Omental fat pad (tissue), 4 donors: ENCODE results near the gene TMEM269. TPM values are rescaled to one million over a fixed set of nuclear protein-coding genes. Genes with fewer than 3 reads are reported as not detected.
"Not testable (repeated sequence)": the region's sequence is repeated elsewhere in the genome, so short reads cannot be mapped to it uniquely, and the experiment has no call there.

Experiments
- ATAC-seq: fragments of 150-250 bp; one replicate; pipeline ENCODE4 v1.9.1; 2016; ENCODE audit warnings: mild to moderate bottlenecking, moderate library complexity; ENCODE audit not compliant: low FRiP score
- DNase-seq: peaks from one replicate; pipeline ENCODE4 v3.0.0-alpha.2; 2019; ENCODE audit warnings: low spot score
- total RNA-seq, 4 donors: library from RNA; depleted of rRNA; stranded (reverse); fragments of >200 nt; gene quantifications; one replicate each; pipeline ENCODE4 v1.1.0, GENCODE V29; 2016
- TF ChIP-seq, protein P1 (sequence below), 3 donors: fragments of 450-650 bp; IDR thresholded peaks; one replicate each; pipeline ENCODE4 v1.5.1; 2016 to 2017; ENCODE audit warnings: antibody characterized with exemption in 3 of 3, mild to moderate bottlenecking in 3 of 3, moderate library complexity in 2 of 3

TMEM269 gene
- total RNA-seq, 4 donors from 2014 or later, result 0.46 TPM; not detected in 3

- TF ChIP-seq, protein P1, sequence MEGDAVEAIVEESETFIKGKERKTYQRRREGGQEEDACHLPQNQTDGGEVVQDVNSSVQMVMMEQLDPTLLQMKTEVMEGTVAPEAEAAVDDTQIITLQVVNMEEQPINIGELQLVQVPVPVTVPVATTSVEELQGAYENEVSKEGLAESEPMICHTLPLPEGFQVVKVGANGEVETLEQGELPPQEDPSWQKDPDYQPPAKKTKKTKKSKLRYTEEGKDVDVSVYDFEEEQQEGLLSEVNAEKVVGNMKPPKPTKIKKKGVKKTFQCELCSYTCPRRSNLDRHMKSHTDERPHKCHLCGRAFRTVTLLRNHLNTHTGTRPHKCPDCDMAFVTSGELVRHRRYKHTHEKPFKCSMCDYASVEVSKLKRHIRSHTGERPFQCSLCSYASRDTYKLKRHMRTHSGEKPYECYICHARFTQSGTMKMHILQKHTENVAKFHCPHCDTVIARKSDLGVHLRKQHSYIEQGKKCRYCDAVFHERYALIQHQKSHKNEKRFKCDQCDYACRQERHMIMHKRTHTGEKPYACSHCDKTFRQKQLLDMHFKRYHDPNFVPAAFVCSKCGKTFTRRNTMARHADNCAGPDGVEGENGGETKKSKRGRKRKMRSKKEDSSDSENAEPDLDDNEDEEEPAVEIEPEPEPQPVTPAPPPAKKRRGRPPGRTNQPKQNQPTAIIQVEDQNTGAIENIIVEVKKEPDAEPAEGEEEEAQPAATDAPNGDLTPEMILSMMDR (IDR thresholded peaks at IDR 0.05), result no peak
- ATAC-seq (no peak), DNase-seq (no peak)
These were observed 22.4 kb downstream of the TMEM269 start for GRCh38 chr1:42807056-42807668.

- DNase-seq, ATAC-seq: not testable (repeated sequence)
These were observed 30.0 kb downstream of the TMEM269 start for GRCh38 chr1:42814815-42815214.

- DNase-seq (no peak), ATAC-seq (no peak)
- TF ChIP-seq, protein P1 (IDR thresholded peaks at IDR 0.05), result no peak
These were observed 31.3 kb downstream of the TMEM269 start for GRCh38 chr1:42815941-42816584.

DNA sequence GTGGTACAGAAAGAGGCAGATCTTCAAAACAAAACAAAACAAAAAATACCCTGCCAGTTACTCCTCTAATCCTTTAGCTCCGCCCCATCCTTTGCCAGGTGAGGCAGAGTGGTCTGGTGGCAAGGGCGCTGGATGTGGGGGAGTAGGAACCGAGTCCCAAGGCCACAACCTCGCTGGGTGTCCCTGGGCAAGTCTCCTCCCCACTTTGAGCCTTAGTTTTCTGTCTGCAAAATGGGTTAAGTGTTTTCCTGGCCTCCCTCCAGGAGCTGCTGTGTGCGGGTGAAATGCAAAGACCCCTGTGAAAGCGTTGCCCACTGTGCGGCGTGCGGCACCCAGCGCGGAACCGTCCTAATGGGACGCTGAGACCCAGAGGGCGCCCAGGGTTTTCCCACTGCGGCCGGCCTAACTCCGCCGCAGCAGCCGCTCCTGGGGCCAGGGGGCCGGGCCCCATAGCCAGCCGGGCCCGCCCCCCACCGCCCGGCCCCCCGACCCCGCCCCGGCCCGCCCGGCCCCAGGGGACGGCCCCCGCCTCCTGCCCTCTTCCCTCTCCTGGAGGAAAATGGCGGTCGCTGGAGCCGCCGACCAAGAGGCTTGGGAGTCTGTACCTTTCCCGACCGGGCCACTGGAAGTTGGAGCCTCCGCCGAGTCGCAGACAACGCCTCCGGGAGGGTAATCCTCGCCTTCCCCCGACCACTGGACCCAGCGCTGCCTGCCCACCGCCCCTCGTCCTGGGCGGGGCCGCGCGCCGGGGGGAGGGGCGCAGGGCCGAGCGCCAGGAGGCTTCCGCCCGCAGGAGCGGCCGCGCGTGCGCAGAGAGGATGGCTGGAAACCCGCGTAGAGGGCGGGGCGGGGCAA lies 32.0 kb downstream of the TMEM269 start, which contains the start of the genes ERMAP and SVBP:
TSS of gene ERMAP (plus strand) at position 538 of the 855 bp plus-strand sequence. CDS start 13,327 bp downstream, outside the sequence.
TSS of gene SVBP (minus strand) at position 813 of the 855 bp plus-strand sequence. CDS start 853 bp downstream, outside the sequence.
- ATAC-seq (peak; percentile 100), DNase-seq (peak; percentile 74)
- TF ChIP-seq, protein P1 (IDR thresholded peaks at IDR 0.05), result no peak

DNA sequence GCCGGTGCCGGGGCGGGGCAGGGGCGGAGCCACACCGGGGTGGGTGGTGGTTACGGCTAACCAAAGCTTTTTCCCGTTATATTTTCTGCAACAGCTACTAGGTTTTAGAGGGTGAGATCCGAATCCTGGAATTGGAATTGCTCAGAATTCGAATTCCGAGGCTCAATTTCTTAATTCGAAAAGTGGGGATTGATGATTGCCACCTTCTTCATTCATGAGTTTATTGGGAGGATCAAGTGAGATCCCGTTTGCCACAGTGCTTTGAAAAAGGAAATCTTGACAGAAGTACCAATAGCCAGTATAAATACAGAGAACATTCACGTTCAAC lies 32.6 kb downstream of the TMEM269 start:
- ATAC-seq, result no peak
- TF ChIP-seq, protein P1 (IDR thresholded peaks at IDR 0.05), result no peak
- no peak for DNase-seq

DNA sequence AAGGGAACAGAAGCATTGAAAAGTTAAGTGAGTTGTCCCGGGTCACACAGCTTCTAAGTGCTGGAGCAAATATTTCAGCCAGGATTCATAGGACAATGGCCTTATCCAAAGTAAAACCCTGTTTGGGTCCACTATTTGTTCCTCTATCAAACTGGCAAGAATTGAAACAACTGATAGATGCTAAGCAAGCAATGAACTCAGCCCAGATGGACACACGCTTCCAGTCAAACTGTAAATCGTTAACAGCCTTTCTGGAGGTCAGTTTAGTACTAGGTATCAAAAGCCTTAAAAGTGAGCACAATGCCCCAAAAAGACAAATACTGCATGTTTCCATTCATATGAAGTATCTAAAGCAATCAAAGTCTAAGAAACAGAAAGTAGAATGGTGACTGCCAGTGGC lies 33.2 kb downstream of the TMEM269 start:
- TF ChIP-seq, protein P1 (IDR thresholded peaks at IDR 0.05), result no peak
- ATAC-seq (no peak), DNase-seq (no peak)

- DNase-seq (no peak), ATAC-seq (no peak)
- TF ChIP-seq, protein P1 (IDR thresholded peaks at IDR 0.05), result no peak
These were observed 36.0 kb downstream of the TMEM269 start for GRCh38 chr1:42820813-42821212.
